GM19035 (cell line): ENCODE data around the gene KICS2.
"Not testable (repeated sequence)": the region's sequence is repeated elsewhere in the genome, so short reads cannot be mapped to it uniquely, and the experiment has no call there.

ENCODE experiments used
- ATAC-seq: cut with Tn5 transposase; IDR thresholded peaks from one replicate; pipeline ENCODE4 v1.9.1; 2021; ENCODE audit not compliant: unreplicated experiment

KICS2 gene

DNA sequence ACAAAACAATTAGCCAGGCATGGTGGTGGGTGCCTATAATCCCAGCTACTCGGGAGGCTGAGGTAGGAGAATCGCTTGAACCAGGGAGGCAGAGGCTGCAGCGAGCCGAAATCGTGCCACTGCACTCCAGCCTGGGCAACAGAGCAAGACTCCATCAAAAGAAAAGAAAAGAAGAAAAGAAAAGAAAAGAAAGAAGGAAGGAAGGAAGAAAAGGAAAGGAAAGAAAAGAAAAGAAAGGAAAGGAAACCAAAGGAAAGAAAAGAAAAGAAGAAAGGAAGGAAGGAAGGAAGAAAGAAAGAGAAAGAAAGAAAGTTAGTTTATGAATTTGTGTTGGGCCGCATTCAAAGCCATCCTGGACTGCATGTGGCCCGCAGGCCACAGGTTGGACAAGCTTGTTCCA, 4.5 kb downstream of the KICS2 start:
- ATAC-seq = not testable (repeated sequence)

DNA sequence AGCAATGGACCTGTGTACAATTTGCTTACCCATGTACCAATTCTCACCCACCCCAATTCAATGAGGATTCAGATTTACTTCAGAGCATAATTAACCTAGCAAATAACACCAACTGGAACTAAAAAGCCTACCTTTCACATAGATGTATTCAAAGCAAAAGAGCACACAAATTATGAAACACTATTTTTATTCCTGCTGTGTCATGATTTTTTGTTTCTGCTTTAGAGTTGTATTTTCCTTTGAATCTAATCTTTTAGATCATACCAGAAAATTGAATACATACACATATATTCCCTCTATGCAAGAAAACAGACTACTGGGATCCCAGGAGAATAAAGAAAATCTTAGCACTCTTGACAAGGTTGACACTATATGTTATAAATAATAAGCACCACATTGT, 5.9 kb downstream of the KICS2 start:
- no peak for ATAC-seq

DNA sequence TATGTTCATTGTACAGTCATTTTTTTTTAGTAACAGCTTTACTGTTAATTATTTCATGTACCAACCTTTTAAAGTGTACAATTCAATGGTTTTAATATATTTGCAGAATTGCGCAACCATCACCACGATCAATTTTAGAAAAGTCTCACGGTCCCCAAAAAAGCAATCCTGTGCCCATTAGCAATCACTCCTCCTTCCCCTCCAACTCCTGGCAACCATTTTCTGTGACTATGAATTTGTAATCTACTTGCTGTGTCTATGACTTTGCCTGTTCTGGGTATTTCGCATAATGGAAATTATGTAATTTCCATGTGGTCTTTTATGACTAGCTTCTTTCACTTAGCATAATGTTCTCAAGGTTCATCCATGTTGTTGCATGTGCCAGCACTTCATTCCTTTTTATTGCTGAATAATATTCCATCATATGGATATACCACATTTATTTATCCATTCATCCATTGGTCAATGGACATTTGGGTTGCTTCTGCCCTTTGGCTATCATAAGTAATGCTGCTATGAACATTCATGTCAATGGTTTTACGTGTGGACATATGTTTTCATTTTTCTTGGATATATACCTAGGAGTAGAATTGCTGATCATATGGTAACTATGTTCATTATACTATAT, 9.9 kb downstream of the KICS2 start:
- ATAC-seq = no peak

DNA sequence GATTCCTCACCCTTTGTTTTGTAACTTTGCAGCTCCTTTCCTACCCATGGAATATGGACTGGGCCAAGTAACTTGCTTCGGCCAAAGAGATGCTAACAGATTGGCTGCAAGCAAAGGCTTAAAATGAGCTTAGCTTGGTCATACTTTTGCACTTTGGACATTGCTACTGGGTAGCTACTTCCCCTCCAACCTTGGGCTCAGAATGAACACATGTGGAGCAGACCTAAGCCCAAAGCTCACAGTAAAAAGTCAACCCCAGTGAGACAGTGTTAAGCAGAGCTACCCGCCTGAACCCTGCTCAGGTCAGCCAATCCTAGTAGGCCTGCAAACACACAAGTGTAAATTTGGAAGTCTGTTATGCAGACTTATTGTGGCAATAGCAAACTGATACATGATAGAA, 14.6 kb downstream of the KICS2 start:
- no peak for ATAC-seq

DNA sequence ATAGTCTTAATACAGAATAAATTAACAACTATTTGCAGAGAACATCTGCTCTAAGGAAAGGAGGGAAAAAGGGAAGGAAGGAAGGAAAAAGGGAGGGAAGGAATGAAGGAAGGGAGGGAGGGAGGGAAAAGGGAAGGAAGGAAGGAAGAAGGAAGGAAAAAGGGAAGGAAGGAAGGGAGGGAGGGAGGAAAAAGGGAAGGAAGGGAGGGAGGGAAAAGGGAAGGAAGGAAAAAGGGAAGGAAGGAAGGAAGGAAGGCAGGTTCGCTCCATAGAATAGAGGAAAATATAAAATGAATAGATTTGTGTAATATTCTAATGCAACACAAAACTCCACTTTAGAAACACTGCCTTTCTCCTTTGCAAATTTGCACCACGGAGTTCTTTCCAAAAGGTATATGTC, 16.6 kb downstream of the KICS2 start:
- no peak for ATAC-seq

DNA sequence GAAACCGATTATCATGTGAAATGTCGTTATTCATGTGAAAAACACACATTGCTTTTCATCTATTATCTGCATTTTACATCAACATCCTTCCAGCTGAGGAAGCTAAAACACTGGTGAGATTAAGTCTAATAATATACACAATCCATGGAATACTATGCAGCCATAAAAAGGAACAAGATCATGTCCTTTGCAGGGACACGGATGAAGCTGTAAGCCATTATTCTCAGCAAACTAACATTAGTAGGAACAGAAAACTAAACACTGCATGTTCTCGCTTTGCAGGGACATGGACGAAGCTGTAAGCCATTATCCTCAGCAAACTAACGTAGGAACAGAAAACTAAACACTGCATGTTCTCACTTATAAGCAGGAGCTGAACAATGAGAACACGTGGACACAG, 18.3 kb downstream of the KICS2 start:
- no peak for ATAC-seq

DNA sequence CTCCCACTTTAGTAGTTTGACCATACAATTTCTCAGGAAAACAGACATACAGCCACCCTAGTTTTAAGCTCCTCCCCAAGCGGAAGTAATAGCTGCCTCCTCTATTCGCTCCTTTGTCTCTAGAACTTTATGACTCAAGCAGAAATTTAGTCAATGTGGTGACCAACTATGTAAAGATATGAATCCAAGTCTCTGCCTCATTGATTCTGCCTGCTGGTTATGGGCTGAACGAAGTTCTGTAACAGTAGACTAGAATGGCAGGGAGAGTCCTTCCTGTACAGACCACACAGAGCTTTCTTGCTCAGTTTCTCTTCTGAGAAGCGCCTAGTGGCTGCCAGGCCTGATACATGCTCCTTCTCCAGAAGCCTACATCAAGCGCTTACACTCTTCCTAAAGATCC, 19.1 kb downstream of the KICS2 start:
- no peak for ATAC-seq

DNA sequence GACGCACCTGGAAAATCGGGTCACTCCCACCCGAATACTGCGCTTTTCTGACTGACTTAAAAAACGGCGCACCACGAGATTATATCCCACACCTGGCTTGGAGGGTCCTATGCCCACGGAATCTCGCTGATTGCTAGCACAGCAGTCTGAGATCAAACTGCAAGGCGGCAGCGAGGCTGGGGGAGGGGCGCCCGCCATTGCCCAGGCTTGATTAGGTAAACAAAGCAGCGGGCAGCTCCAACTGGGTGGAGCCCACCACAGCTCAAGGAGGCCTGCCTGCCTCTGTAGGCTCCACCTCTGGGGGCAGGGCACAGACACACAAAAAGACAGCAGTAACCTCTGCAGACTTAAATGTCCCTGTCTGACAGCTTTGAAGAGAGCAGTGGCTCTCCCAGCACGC, 26.3 kb downstream of the KICS2 start:
- not testable (repeated sequence) for ATAC-seq

DNA sequence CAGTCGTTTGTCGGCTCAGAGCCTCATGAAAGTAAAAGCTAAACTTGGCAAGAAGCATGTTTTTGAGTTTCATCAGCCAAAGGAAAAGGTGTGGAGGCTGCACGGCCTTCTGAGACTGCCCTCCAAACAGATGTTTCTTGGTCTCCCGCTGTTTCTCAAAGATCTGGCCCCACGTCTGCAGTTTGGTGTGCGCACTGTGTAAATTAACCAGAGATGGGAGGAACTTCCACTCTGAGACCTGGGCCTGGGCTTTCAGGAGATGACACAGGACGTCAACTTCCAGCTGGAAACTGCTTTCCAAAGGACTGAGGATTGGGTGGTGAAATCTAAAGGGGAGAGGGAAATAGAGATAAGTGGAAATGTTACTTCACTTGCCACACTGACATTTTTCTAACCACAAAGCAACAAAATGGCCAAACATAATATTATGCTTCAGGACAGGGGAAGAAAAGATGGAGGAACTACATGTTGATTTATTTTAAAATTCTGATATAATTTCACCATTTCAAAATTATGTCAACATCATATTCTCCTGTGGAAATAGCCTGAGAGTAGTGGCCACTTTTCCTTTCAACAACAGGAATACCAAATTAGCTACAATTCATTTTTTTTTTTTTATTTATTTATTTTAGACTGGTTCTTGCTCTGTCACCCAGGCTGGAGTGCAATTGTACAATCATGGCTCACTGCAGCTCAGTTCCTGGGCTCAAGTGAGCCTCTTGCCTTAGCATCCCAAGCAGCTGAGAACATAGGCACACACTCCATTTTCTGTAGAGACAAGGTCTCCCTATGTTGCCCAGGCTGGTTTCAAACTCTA, 27.6 kb downstream of the KICS2 start:
- no peak for ATAC-seq

DNA sequence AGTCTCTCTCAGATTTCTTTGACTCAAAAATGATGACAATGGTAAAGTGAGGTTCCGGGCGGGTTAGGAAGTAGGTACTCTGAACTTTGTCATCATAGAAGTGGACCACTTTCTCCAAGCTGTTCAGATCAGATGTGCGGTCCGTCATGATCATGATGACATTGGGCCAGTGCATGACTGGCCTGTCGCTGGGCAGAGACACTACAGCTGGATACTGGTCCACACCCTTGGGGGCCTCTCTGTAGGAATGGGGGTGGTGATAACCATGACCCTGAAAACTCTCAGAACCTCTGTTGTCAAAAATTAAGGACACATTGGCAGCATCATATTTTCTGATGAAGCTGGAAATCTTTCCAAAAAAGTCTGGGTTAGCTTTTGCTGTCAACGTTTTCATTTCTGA, 28.2 kb downstream of the KICS2 start:
- no peak for ATAC-seq

DNA sequence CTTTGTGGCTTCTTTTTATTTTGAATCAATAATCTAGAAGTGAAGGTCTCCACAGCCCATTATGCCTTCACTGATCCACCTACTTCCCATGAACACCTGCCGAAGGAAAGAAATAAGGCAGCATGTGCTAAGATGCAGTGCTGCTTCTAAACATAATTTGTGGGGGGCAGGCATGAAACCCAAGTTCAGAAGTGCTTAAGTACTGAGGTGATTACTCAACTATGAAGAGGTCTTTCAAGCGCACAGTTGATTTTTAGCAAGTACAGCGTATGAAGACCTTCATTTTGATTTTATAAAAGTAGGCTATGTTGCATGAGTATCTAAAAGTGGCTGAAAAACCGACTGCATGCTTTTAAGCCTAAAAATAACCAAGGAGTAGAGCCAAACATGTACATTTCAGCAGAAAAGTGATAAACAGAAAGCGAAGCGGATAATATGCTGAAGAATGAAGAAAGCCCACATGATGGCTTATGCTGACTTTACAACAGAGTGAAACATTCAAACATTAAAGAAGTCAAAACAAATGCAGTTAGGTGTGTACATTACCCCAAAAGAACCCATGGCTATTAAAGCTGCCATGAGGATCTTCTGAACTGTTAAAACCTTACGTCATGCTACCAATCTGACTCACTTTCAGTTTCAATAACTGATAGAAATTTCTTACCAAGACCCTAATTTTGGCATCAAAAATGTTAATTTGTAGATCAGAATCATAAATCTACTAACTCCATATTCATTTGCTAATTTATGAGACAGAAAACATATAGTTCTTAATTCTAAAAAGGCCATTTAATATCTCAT, 29.3 kb downstream of the KICS2 start:
- ATAC-seq = peak; percentile 93

DNA sequence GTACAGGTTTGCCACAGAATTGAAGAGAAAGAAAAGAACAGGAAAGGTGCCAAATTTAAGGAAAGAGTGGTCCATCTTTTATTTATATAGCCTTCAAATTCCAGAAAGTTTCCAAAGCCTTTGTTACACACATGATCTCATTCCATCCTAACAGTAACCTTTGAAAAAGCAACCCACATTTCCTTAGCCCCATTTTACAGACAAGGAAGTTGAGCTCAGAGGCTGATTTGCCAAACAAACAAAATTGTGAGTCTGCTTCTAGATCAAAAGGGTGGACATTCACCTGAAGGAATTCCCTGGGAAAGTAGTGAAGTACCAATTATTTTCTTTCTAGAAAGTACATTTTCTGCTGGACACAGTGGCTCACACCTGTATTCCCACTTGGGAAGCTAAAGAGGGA, 32.0 kb downstream of the KICS2 start:
- ATAC-seq = no peak

DNA sequence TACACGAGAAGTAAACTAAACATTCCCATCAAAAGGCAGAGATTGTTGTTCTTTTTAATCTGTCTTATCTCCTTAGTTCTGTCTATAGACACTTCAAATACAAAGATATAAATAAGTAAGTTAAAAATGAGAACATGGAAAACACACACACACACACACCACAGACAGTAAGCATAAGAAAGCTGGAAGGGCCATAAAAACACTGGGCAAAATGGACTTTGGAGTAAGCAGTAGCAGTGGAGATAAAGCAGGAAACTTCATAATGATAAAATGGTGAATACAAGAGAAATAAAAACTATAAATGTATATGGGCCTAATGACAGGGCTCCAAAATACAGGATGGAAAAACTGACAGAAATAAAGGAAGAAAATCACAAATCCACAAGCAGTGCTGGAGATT, 32.6 kb downstream of the KICS2 start:
- ATAC-seq = no peak

DNA sequence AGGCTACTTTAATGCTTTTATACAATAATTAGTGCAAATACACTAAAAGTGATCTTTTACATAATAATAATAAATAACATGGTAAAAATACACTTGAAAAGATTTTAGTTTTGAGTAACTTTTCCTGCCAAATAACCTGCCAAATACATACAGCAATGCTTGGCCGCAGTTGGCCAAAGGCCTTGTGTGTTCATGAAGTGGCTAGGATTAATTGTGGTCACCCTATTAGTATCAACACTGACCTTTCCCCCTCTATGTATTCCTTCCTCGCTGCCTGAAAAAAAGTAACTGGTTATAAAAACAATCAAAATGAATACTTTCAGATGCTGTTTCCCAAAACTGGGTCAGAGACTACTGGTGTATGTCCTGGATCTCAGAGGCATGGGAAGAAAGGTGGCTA, 34.3 kb downstream of the KICS2 start:
- no peak for ATAC-seq

DNA sequence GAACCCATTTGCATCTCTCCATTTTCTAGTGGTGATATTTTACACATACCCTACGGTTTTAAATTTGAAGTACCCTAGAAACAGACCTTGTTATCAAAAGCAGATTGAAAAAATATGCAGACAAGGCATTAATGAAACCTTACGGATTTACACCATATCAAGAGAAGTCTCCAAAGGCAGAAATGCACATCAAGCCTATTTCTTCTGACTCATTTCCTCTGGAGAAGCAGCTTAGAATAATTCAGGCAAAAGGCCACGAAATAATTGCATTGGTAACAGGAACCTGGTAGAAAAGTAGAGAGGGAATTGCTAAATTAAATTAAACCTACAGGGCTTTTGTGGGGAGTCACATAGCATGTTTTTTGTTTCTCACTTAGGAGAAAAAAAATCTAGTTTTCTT, 34.7 kb downstream of the KICS2 start:
- ATAC-seq = no peak

DNA sequence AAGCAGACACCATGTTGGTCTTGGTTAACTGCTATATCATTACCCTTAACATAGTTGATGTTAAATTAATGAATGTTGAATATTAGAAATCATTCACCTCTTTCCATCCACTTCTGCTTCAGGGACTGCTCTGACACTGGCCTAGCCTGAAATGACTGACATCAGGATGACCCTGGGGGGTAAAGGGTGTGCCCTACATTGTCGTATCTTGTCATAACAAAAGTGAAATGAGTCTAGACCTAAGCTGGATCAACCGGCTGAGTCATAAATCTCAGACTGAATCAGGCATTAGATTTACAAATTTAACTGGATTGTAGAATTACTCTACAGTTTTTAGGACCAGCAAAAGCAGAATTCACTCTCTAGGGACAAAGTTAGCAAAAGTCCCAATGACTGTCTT, 35.3 kb downstream of the KICS2 start:
- ATAC-seq = peak; percentile 97

DNA sequence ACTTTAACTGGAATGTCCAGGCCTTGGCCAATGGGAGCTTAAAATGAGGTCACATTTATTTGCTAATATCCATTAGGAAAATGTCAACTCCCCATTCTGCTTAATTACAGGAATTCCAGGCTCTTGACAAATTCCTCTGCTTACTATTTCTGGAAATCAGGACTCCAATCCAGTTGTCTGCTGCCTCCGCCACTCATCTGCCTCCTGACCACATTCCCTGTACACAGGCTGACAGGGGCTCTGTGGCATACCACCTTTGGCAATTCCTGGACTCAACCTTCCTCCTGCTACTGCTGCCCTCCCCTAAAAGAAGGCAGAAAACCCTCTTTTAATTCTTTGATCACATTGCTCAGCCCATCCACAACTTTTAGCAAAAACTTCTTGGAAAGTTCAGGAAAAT, 37.9 kb downstream of the KICS2 start:
- no peak for ATAC-seq

DNA sequence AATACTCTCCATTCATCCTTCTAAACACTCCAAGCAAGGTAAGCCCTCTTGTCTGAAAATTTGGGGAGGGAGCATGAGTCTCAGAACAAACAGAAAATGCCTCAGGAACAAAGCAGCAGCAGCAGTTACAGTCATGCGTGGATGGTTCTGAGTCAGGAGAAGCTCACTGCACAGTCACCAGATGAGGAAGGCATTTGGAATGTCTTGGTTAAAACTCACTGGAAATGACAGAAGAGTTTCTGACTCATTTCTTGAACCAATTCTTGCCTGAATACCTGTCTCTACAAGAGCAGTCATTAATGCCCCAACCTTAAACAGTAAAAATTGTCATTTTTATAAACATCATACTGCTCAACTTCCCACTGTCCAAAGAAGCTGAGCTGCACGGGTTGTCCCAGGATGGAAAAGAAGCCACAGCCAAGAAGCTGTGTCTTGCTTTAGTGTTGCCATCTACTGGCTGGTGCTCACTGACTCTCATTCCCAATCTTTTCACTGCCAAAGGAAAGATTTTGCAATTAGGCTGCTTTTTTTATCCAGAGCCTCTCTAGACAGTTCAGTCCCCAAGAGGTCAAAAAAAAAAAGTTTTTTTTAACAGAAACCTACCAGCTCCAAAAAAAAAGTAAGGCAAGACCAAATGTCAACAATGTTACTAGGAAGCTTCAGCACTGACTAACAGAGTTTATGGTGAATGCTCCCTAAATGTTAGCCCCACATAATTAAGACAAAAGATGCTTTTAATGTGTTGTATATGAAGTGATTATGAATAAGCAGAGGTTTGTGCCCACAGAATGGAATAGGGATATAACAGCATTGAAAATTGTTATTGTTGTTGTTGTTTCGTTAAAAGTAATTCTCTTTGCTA, 40.4 kb downstream of the KICS2 start:
- no peak for ATAC-seq

DNA sequence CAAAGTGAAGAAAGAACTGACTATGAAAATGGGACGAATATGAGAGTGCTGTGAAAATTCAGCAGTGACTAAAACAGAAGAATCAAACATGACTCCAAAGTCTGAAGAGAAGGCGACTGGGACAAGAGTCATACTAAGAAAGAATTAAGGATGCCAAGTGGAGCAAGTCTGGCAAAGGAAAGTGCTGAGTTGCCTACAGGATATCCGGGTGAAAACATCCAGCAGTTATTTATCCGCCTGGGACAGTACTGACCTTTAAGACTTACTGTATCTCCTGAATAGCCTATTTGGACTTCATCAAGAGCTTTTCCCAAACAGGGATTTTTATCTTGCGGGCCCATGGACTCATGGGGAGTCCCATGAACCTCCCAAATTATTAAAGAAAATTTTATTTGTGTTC, 41.1 kb downstream of the KICS2 start:
- no peak for ATAC-seq

DNA sequence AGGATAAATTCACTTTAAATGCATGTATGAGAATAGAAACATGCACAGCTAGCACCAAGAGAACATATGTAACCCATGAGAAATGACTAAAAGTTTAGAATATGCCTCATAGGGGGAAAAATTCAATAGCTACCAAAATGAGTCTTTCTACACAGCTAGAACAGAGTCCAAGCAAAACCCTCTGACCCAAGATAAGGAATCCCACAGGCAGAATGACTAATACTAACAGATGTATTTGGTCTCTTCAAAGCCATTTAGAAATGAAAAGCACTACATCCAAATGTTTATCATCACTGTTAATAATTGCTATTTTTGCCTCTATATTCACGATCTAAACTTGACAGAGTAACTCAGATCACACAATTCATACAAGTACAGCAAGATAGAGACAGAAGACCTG, 44.0 kb downstream of the KICS2 start:
- ATAC-seq = no peak

DNA sequence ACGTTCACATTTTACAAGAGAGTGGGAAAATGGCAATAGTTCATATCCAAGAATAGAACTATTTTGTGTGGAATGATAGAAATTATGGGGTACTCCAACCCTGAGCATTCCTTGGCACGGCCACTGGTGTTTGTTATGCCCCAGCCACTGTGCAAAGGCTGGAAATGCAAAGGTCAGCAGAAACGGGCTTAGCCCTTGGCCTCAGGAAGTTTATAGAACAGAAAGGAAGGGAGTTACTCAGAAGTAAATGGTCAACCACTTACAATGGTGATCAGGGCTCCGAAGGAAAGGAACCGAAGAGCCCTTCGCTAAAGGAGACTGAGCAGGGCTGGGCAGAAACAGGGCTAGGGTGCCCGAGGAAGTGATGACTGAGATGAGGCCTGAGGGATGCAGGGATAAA, 45.1 kb downstream of the KICS2 start:
- ATAC-seq = no peak
